IPS DF 4.7 (cell line): ENCODE measurements around the gene TNFRSF8.

ENCODE experiments used
- DNase-seq: peaks from one replicate; pipeline ENCODE4 v3.0.0-alpha.2; 2013; ENCODE audit warnings: low spot score; ENCODE audit errors: extremely low read depth

Gene TNFRSF8

GRCh38 chr1:12140515-12141162 lies 77.5 kb downstream of the TNFRSF8 start:
- no peak for DNase-seq

GRCh38 chr1:12141163-12141850 lies 78.2 kb downstream of the TNFRSF8 start:
- DNase-seq = no peak

GRCh38 chr1:12142141-12142823 lies 79.2 kb downstream of the TNFRSF8 start:
- DNase-seq = no peak

- no peak for DNase-seq
These were observed 80.0 kb downstream of the TNFRSF8 start for GRCh38 chr1:12142891-12143630.

GRCh38 chr1:12143631-12144155 lies 80.6 kb downstream of the TNFRSF8 start:
- DNase-seq = no peak

- no peak for DNase-seq
These were observed 81.1 kb downstream of the TNFRSF8 start for GRCh38 chr1:12144236-12144635.

- no peak for DNase-seq
These were observed 81.9 kb downstream of the TNFRSF8 start for GRCh38 chr1:12144969-12145368.

DNA sequence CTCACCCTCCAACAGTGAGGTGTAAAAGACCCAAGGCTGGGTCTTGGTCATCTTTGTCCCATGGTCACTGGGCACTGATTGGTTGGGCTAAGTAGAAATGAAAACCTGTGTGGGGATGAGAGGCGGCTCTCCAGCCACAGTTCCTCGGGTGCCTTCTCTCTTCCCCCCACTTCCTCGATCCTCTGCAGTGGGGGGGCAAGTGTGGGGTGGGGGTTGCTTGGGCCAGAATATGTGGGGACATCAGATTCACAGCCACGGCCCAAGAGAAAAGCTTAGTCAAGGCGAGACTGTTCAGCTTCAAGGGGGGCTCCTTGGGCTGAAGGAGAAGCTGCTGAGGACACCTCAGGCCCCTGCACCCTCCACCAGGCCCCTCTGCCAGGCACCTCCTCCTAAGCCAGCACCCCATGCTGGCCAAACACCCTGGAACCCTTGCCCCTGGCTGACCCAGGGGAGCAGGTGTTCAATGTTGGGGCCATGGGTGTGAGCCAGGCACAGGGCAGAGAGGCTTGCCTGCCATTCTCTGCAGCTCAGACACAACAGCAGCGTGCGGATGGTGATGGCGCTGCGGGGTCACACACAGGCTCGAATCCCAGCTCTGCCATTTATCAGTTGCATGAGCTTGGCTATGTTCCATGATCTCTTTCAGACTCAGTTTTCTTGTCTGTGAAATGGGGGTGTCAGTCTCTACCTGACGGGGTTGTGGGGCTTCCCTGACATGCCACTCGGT lies 82.7 kb downstream of the TNFRSF8 start:
- no peak for DNase-seq

DNA sequence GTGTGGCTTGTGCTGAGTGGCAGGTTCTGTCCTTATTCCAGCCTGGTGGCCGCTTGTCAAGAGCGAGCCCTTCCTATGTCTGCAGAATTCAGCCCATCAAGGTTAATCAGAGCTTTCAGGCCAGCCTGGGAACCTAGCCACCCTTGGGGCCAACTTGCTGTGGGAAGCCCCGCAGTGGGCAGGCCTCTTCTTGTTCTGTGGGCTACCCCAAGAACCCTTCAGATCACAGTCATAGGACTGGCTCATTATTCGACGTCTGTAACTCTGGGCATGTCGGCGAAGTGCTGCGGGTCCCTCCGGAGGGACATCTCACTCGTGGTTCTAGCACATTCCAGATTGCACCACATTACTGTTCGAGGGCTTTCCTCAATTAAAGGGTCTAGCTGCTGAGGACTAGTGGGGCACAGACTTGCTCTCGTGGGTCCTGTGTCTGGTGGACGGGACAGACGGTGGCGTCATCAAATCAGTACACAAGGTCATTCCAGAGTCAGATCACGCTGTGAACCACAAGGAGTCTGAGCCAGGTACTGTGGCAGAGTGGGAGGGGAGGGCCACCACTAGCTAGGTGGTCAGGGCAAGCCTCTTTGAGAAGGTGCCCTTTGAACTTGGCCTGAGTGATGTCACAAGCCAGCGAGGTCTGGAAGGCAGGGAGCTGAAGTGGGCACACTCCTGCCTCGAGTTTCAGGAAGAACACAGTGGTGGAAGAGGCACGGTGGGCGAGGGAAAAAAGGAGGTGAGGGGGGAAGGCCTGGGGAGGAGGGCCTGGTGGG lies 83.4 kb downstream of the TNFRSF8 start:
- DNase-seq = no peak

GRCh38 chr1:12147201-12147701 lies 84.1 kb downstream of the TNFRSF8 start:
- DNase-seq = no peak

- DNase-seq = no peak
These were observed 85.3 kb downstream of the TNFRSF8 start for GRCh38 chr1:12148160-12148957.

DNA sequence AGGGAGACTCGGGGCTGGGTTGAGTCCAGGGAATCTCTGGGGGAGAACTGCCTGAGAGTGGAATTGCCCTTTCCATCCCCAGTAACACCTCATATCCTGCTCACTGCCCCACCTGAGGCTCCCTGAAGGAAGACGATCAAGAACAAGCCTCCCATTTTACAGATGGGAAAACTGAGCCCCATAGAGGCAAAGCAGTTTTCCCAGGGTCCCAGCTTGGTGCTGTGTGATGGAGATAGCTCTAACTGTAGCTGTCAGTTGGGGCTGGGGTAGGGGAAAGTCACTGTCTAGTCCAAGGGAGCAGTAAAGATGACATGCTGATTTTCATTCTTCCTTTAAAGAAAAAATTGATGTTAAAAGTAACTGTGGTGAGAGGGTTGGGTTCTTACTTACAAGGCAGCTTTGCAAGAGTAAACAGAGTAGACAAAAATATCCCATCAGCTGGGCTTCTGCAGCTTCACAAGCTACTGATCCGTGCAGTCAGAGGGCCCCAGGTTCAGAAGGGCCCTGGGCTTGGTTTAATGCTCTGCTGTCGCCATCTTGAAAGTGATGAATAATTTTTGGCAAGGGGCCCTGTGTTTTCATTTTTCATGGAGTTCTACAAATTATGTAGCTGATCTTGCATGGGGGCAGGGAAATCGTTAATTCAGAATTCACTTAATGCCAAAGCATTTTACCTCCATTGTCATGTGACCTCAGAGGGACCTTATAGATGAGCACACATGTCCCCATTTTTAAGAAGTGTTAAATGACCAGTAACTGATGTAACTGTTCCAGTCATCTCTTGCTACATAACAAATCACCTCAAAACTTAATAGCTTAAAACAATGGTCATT lies 86.1 kb downstream of the TNFRSF8 start:
- no peak for DNase-seq

DNA sequence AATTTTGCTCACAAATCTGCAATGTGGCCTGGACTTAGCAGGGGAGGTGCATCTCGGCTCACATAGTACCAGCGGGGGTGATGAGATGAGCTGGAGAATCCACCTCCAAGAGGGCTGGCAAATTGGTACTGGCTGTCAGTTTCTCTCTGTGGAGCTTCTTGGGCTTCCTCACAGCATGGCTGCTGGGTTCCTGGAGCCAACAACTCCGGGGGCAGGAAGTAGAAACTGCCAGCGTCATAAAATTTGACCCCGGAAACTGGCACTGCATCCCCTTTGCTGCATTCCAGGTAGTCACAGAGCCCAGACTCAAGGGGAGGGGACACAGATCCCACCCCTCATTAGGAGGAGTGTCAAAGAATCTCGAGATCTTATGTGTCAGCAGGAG lies 86.7 kb downstream of the TNFRSF8 start:
- no peak for DNase-seq

- no peak for DNase-seq
These were observed 87.5 kb downstream of the TNFRSF8 start for GRCh38 chr1:12150456-12151200.

DNA sequence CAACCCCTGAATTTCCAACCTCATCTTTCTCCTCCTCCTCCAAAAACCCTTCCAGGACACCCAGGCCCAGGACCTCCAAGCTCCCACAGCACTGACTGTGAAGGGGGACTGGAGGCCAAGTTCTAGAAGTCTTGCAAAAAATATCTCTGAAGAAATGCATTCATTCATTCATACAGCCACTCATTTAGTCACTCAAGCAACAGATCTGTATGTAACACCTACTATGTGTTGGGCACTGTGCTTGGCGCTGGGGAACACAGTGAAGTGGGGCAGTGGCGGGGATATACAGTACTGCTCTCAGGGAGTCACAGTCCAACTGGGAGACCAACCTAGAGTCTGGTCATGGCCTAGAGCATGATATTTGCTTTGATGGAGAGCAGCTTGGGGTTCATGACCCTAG lies 88.4 kb downstream of the TNFRSF8 start:
- DNase-seq = no peak

- no peak for DNase-seq
These were observed 89.2 kb downstream of the TNFRSF8 start for GRCh38 chr1:12152113-12152891.
